IMR-90 (cell line): Measurements from ENCODE around the gene C19orf53. TPM values are rescaled to one million over a fixed set of nuclear protein-coding genes. Genes with fewer than 3 reads are reported as not detected.
A peak's percentile ranks its signal among the peaks of the same experiment; 100 is the strongest.

Experiments
- ATAC-seq: fragments of 200-7000 bp; cut with Tn5 transposase; 2 replicates; pipeline ENCODE4 v1.9.1; 2020; ENCODE audit warnings: low read depth, mild to moderate bottlenecking, moderate library complexity
- BruUV-seq: library from RNA; stranded (reverse); fragments of 400-500 nt; replicated peaks from 2 replicates; lab custom pipeline; 2021; lab: Mats Ljungman, UMichigan
- CTCF ChIA-PET: fragments of 300-600 bp; formaldehyde crosslinking; extraction: SDS; loops from one replicate; lab custom pipeline; 2021; ENCODE audit warnings: antibody characterized with exemption; lab: Yijun Ruan, JAX
- POLR2A ChIA-PET: fragments of 300-600 bp; sonication (Branson Sonifier 250); formaldehyde crosslinking; loops from one replicate; lab custom pipeline; 2022; ENCODE audit warnings: antibody characterized with exemption; ENCODE audit not compliant: unreplicated experiment; lab: Charles Lee
- DNase-seq: peaks from one replicate; pipeline ENCODE4 v3.0.0; 2013
- H2AFZ ChIP-seq: replicated peaks from 2 replicates; pipeline ENCODE3; 2013; ENCODE audit warnings: low read length, mild to moderate bottlenecking; ENCODE audit not compliant: poor library complexity
- H2AK5ac ChIP-seq: 2 replicates; pipeline ENCODE4 v1.6.1; 2013; ENCODE audit warnings: low read depth, low read length, inconsistent platforms
- H2AK9ac ChIP-seq: replicated peaks from 2 replicates; pipeline ENCODE3; 2013; ENCODE audit warnings: mild to moderate bottlenecking, low read depth, low read length, moderate library complexity; ENCODE audit not compliant: poor library complexity
- H2BK120ac ChIP-seq: 2 replicates; pipeline ENCODE4 v1.6.1; 2013; ENCODE audit warnings: low read depth, low read length, inconsistent platforms
- H2BK15ac ChIP-seq: 3 replicates; pipeline ENCODE4 v1.6.1; 2013; ENCODE audit warnings: low read depth, low read length, inconsistent platforms
- H2BK20ac ChIP-seq: 2 replicates; pipeline ENCODE4 v1.6.1; 2013; ENCODE audit warnings: low read depth, mild to moderate bottlenecking, inconsistent platforms, low read length, moderate library complexity
- H2BK5ac ChIP-seq: 2 replicates; pipeline ENCODE4 v1.6.1; 2013; ENCODE audit warnings: mild to moderate bottlenecking, low read depth, low read length, inconsistent platforms; ENCODE audit not compliant: poor library complexity, severe bottlenecking
- H3K14ac ChIP-seq: replicated peaks from 2 replicates; pipeline ENCODE4 v1.6.1; 2013; ENCODE audit warnings: low read depth, low read length, inconsistent platforms
- H3K18ac ChIP-seq: 2 replicates; pipeline ENCODE4 v1.6.1; 2013; ENCODE audit warnings: low read depth, low read length, control low read depth
- H3K23ac ChIP-seq: 2 replicates; pipeline ENCODE4 v1.6.1; 2013; ENCODE audit warnings: low read depth, low read length, inconsistent platforms
- H3K27ac ChIP-seq: 2 replicates; pipeline ENCODE4 v1.5.1; 2013; ENCODE audit warnings: mild to moderate bottlenecking, control low read depth, low read length; ENCODE audit not compliant: insufficient read depth
- H3K27me3 ChIP-seq: 2 replicates; pipeline ENCODE4 v1.6.1; 2013; ENCODE audit warnings: low read length; ENCODE audit not compliant: control insufficient read depth, insufficient read depth
- H3K36me3 ChIP-seq: 2 replicates; pipeline ENCODE4 v1.6.1; 2013; ENCODE audit warnings: low read length, mixed read lengths; ENCODE audit not compliant: control insufficient read depth, insufficient read depth
- H3K4ac ChIP-seq: 2 replicates; pipeline ENCODE4 v1.6.1; 2013; ENCODE audit warnings: low read depth, low read length, inconsistent platforms
- H3K4me1 ChIP-seq: 2 replicates; pipeline ENCODE4 v1.6.1; 2013; ENCODE audit warnings: low read length, mixed read lengths; ENCODE audit not compliant: control insufficient read depth, insufficient read depth
- H3K4me2 ChIP-seq: 2 replicates; pipeline ENCODE4 v1.6.1; 2013; ENCODE audit warnings: low read depth, mild to moderate bottlenecking, control low read depth, low read length, moderate library complexity
- H3K4me3 ChIP-seq: 2 replicates; pipeline ENCODE4 v1.5.1; 2013; ENCODE audit warnings: low read depth, mild to moderate bottlenecking, control low read depth, low read length, moderate library complexity; ENCODE audit not compliant: insufficient read depth
- H3K56ac ChIP-seq: 2 replicates; pipeline ENCODE4 v1.6.1; 2013; ENCODE audit warnings: low read length, inconsistent platforms; ENCODE audit not compliant: insufficient read depth; ENCODE audit errors: extremely low read depth
- H3K79me1 ChIP-seq, 2 experiments: 2 replicates each; pipeline ENCODE4 v1.6.1; 2013; ENCODE audit warnings: low read length in 2 of 2, inconsistent platforms in 1 of 2, low read depth in 1 of 2
- H3K9ac ChIP-seq: 2 replicates; pipeline ENCODE4 v1.6.1; 2013; ENCODE audit warnings: low read depth, low read length, control low read depth
- H3K9me1 ChIP-seq: 2 replicates; pipeline ENCODE4 v1.6.1; 2013; ENCODE audit warnings: low read length, inconsistent platforms; ENCODE audit not compliant: insufficient read depth
- H3K9me3 ChIP-seq: 2 replicates; pipeline ENCODE4 v1.6.1; 2013; ENCODE audit warnings: low read length; ENCODE audit not compliant: control insufficient read depth, insufficient read depth
- H4K20me1 ChIP-seq: 2 replicates; pipeline ENCODE4 v1.6.1; 2013; ENCODE audit warnings: low read length, inconsistent platforms; ENCODE audit not compliant: insufficient read depth
- H4K5ac ChIP-seq: 2 replicates; pipeline ENCODE4 v1.6.1; 2013; ENCODE audit warnings: mild to moderate bottlenecking, low read depth, low read length, control low read depth
- H4K8ac ChIP-seq, 2 experiments: 2 replicates each; pipeline ENCODE4 v1.6.1; 2013; ENCODE audit warnings: low read depth in 2 of 2, low read length in 2 of 2, control low read depth in 1 of 2, inconsistent platforms in 1 of 2
- H4K91ac ChIP-seq: 2 replicates; pipeline ENCODE4 v1.6.1; 2013; ENCODE audit warnings: low read depth, low read length, inconsistent platforms; ENCODE audit not compliant: insufficient read depth
- BHLHE40 ChIP-seq: fragments of 150-350 bp; IDR thresholded peaks from 2 replicates; pipeline ENCODE4 v1.6.1; 2016; ENCODE audit warnings: mild to moderate bottlenecking, low read depth, low read length
- CEBPB ChIP-seq: IDR thresholded peaks from 2 replicates; pipeline ENCODE4 v1.6.1; 2012; ENCODE audit warnings: low read depth, low read length, improper control_type of control experiment
- FOS ChIP-seq: fragments of 150-350 bp; IDR thresholded peaks from 2 replicates; pipeline ENCODE4 v1.6.1; 2016; ENCODE audit warnings: low read depth, low read length
- MAFK ChIP-seq: IDR thresholded peaks from 2 replicates; pipeline ENCODE4 v1.6.1; 2012; ENCODE audit warnings: low read depth, low read length, improper control_type of control experiment
- MAZ ChIP-seq: IDR thresholded peaks from 2 replicates; pipeline ENCODE4 v1.6.1; 2012; ENCODE audit warnings: low read depth, mild to moderate bottlenecking, low read length, improper control_type of control experiment, moderate library complexity, borderline replicate concordance
- MXI1 ChIP-seq: IDR thresholded peaks from 2 replicates; pipeline ENCODE4 v1.6.1; 2012; ENCODE audit warnings: low read depth, mild to moderate bottlenecking, low read length, moderate library complexity, borderline replicate concordance
- NFE2L2 ChIP-seq: fragments of 150-350 bp; IDR thresholded peaks from 2 replicates; pipeline ENCODE4 v1.6.1; 2016; ENCODE audit warnings: low read depth, mild to moderate bottlenecking, low read length
- POLR2A ChIP-seq: IDR thresholded peaks from 2 replicates; pipeline ENCODE4 v1.6.1; 2012; ENCODE audit warnings: mild to moderate bottlenecking, low read depth, low read length
- RCOR1 ChIP-seq: IDR thresholded peaks from 2 replicates; pipeline ENCODE4 v1.6.1; 2012; ENCODE audit warnings: mild to moderate bottlenecking, low read length, improper control_type of control experiment; ENCODE audit not compliant: insufficient replicate concordance
- RFX5 ChIP-seq: IDR thresholded peaks from 2 replicates; pipeline ENCODE4 v1.8.0; 2012; ENCODE audit warnings: low read depth, mild to moderate bottlenecking, low read length, moderate library complexity
- SMC3 ChIP-seq: fragments of 150-350 bp; IDR thresholded peaks from 2 replicates; pipeline ENCODE4 v1.6.1; 2016; ENCODE audit warnings: low read depth, mild to moderate bottlenecking, antibody characterized with exemption, low read length, moderate library complexity
- WGBS, 2 experiments: methylation state at CpG; one replicate each; pipeline versions ENCODE4 v1.1.5 to v1.1.7; 2013; ENCODE audit warnings: missing lambda C conversion rate in 2 of 2; ENCODE audit not compliant: insufficient read length in 1 of 2; ENCODE audit errors: extremely low coverage in 2 of 2; 5-methylcytosine and 5-hydroxymethylcytosine counted together
- dilution Hi-C: fragments of 300-500 bp; cut with HindIII; formaldehyde crosslinking; loops from one replicate; pipeline ENCODE4 v1.14.3; 2018; ENCODE audit warnings: low sequenced_read_pairs; ENCODE audit not compliant: unreplicated experiment
- in situ Hi-C: fragments of 300-500 bp; cut with MboI; formaldehyde crosslinking; loops from 3 replicates; pipeline ENCODE4 v1.14.3; 2019; ENCODE audit warnings: low sequenced_read_pairs, inconsistent platforms, mixed read lengths
- intact Hi-C: fragments of 100-400 bp; cut with micrococcal nuclease; formaldehyde crosslinking; loops from 2 replicates; pipeline ENCODE4 v1.10.0; 2022
- polyA plus RNA-seq, 3 experiments: library from polyadenylated mRNA; depleted of rRNA; stranded (reverse); fragments of >200 nt; gene quantifications; 2 replicates each; pipeline ENCODE4 v1.2.3, GENCODE V29; 2012; ENCODE audit warnings: low replicate concordance in 1 of 3
- total RNA-seq: library from RNA; depleted of rRNA; stranded (reverse); fragments of >200 nt; gene quantifications from 2 replicates; pipeline ENCODE4 v1.2.3, GENCODE V29; 2012
- TF ChIP-seq, protein P1 (sequence below): fragments of 150-350 bp; IDR thresholded peaks from 2 replicates; pipeline ENCODE4 v1.6.1; 2016; ENCODE audit warnings: low read depth, mild to moderate bottlenecking, low read length, moderate library complexity, borderline replicate concordance
- TF ChIP-seq, protein P2 (sequence below): fragments of 150-350 bp; IDR thresholded peaks from 2 replicates; pipeline ENCODE4 v1.6.1; 2017; ENCODE audit warnings: mild to moderate bottlenecking, antibody characterized with exemption, low read length, low read depth
- TF ChIP-seq, protein P3 (sequence below): conservative IDR thresholded peaks from 2 replicates; pipeline ENCODE4 v1.5.1; 2012; ENCODE audit warnings: mild to moderate bottlenecking, low read depth, low read length, improper control_type of control experiment

The C19orf53 gene
- total and polyA plus RNA-seq, 2 of the 4 experiments (the other 2 are of a cell fraction), result 61.3 to 290 TPM

DNA sequence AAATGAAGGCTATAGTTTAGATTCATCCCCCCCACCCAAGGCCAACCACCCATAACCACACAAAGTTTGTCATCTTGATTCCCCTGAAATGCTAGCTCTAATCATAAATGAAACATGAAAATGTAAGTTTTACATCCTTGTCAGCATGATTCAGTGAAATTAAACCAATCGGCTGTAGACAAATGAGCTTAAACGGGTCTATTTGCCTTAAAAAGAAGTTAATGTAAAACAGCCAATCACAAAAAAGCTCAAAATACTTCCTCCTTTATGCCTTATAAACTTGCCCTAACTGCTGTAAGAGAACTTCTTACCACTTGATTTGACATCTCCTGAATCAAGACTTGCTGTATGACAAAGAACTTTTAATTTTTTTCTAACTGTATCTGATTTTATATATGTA lies 44.4 kb upstream of the C19orf53 start:
- DNase-seq, result peak; percentile 61
- POLR2A ChIA-PET, result interaction anchor here (0.7 kb wide), 1 partner anchor 112 kb away, joined by 6 read pairs; no protein-coding TSS in a partner anchor

More for the DNA sequence above, 44.4 kb upstream of the C19orf53 start:
- Histone ChIP-seq H4K5ac (peak overlapping the region; percentile 86; the same call in 1 of the 2 replicates), H3K4ac (peak overlapping the region; percentile 99), H2BK15ac (peak overlapping the region; percentile 39; the same call in 1 of the 3 replicates), H3K9me3 (no peaks in the 10 kb centered on the region), H4K20me1 (peaks cover 4% of the 10 kb centered on the region), H2BK120ac (peak overlapping the region; percentile 94; the same call in 1 of the 2 replicates), H2BK20ac (peak overlapping the region; percentile 13; the same call in 1 of the 2 replicates), H2AFZ (no peak overlapping the region), H4K91ac (peak overlapping the region; percentile 72), H3K14ac (peak overlapping the region; percentile 93), H4K8ac (peak overlapping the region; percentile 29 to 71), H2AK5ac (peak overlapping the region; percentile 35; the same call in 1 of the 2 replicates), H3K4me3 (no peak overlapping the region), H3K36me3 (no peaks in the 10 kb centered on the region), H3K9ac (no peak overlapping the region), H2BK5ac (peak overlapping the region; percentile 82), H3K56ac (no peak overlapping the region), H2AK9ac (no peak overlapping the region), H3K23ac (no peak overlapping the region), H3K4me2 (no peak overlapping the region), H3K18ac (peak overlapping the region; percentile 81; the same call in 1 of the 2 replicates), H3K4me1 (peaks cover 10% of the 10 kb centered on the region), H3K27ac (0 out of 2 replicates have a peak overlapping the region, but pooled peaks have one; percentile 10), H3K27me3 (no peaks in the 10 kb centered on the region), H3K9me1 (peaks cover 14% of the 10 kb centered on the region; the same call in 1 of the 2 replicates), H3K79me1 (peaks cover 8 to 18% of the 10 kb centered on the region in 2 experiments)
- intact Hi-C loops, result loop anchor here (5.0 kb wide), 1 partner anchor 132 kb away; no protein-coding TSS in a partner anchor
- CTCF ChIA-PET, result interaction anchor here (0.6 to 1.7 kb wide), 3 partner anchors 8 to 452 kb away, joined by 3 to 5 read pairs (median 3); no protein-coding TSS in a partner anchor
- peak; percentile 22; the same call in 1 of the 2 replicates for ATAC-seq
- dilution Hi-C loops, result no loop called here
- BruUV-seq, result no TSS peak
- in situ Hi-C loops, result loop anchor here (25.0 kb wide), 1 partner anchor 743 kb away; the partner anchor contains the start of gene NFIX
- WGBS, 2 experiments, result no CpG with 5 or more reads among the region's 2 CpGs
- TF ChIP-seq RFX5 (no peak), CEBPB (no peak), NFE2L2 (peak; percentile 78; the same call in 1 of the 2 replicates), FOS (no peak), MAZ (no peak), MAFK (peak; percentile 19; the same call in 1 of the 2 replicates), RCOR1 (no peak), BHLHE40 (no peak), POLR2A (no peak), SMC3 (no peak), MXI1 (no peak)
- TF ChIP-seq, protein P1, sequence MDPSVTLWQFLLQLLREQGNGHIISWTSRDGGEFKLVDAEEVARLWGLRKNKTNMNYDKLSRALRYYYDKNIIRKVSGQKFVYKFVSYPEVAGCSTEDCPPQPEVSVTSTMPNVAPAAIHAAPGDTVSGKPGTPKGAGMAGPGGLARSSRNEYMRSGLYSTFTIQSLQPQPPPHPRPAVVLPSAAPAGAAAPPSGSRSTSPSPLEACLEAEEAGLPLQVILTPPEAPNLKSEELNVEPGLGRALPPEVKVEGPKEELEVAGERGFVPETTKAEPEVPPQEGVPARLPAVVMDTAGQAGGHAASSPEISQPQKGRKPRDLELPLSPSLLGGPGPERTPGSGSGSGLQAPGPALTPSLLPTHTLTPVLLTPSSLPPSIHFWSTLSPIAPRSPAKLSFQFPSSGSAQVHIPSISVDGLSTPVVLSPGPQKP, result no peak
- TF ChIP-seq, protein P2, sequence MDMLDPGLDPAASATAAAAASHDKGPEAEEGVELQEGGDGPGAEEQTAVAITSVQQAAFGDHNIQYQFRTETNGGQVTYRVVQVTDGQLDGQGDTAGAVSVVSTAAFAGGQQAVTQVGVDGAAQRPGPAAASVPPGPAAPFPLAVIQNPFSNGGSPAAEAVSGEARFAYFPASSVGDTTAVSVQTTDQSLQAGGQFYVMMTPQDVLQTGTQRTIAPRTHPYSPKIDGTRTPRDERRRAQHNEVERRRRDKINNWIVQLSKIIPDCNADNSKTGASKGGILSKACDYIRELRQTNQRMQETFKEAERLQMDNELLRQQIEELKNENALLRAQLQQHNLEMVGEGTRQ, result no peak
- TF ChIP-seq, protein P3, sequence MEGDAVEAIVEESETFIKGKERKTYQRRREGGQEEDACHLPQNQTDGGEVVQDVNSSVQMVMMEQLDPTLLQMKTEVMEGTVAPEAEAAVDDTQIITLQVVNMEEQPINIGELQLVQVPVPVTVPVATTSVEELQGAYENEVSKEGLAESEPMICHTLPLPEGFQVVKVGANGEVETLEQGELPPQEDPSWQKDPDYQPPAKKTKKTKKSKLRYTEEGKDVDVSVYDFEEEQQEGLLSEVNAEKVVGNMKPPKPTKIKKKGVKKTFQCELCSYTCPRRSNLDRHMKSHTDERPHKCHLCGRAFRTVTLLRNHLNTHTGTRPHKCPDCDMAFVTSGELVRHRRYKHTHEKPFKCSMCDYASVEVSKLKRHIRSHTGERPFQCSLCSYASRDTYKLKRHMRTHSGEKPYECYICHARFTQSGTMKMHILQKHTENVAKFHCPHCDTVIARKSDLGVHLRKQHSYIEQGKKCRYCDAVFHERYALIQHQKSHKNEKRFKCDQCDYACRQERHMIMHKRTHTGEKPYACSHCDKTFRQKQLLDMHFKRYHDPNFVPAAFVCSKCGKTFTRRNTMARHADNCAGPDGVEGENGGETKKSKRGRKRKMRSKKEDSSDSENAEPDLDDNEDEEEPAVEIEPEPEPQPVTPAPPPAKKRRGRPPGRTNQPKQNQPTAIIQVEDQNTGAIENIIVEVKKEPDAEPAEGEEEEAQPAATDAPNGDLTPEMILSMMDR, result no peak
